ENCODE measurements around the gene AZIN2. TPM values are rescaled to one million over a fixed set of nuclear protein-coding genes. Genes with fewer than 3 reads are reported as not detected.

Gene AZIN2
- total and polyA plus RNA-seq, 9 of the 15 experiments (the other 6 are each of a cell fraction or from before 2014, with no cell fraction given), result 0.06 to 0.91 (median 0.42) TPM; not detected in 2

DNA sequence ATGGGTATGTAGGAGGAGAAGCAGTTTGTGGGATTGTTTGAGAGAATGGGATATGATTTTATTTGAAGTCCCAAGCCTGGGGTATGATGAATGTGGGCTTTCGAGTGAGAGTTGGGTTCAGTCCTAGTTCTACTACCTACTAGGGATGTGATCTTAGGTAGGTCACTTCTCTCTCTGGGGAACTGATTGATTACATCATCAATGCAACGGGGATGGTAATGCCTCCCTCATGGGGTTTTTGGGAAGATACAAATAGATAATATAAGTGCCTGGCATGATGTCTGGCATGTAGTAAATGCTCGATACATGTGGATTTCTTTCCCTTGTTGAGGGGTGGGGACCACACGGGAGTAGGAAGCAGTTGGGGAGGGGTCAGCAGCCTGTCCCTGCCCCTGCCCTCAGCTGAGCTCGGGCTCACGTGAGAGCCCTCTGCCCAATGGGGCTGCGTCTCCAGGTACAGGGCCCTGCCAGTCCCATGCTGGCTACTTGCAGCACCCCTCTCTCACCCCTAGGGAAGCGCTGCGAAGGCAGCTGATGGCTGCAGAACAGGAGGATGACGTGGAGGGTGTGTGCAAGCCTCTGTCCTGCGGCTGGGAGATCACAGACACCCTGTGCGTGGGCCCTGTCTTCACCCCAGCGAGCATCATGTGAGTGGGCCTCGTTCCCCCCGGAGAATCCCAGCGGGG, 38.7 kb downstream of the AZIN2 start (continued):
- no peak for TF ChIP-seq DACH1 (IDR thresholded peaks at IDR 0.05; ENCODE audit: partially characterized antibody)
- TF ChIP-seq, protein P1, sequence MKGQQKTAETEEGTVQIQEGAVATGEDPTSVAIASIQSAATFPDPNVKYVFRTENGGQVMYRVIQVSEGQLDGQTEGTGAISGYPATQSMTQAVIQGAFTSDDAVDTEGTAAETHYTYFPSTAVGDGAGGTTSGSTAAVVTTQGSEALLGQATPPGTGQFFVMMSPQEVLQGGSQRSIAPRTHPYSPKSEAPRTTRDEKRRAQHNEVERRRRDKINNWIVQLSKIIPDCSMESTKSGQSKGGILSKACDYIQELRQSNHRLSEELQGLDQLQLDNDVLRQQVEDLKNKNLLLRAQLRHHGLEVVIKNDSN (CRISPR knock-in tag; IDR thresholded peaks at IDR 0.05), result peak; percentile 42; the same call in 1 of the 2 replicates
- peak; percentile 51; the same call in 1 of the 2 replicates for TF ChIP-seq CREM (IDR thresholded peaks at IDR 0.05; ENCODE audit: low read depth)
- TF ChIP-seq, protein P2, sequence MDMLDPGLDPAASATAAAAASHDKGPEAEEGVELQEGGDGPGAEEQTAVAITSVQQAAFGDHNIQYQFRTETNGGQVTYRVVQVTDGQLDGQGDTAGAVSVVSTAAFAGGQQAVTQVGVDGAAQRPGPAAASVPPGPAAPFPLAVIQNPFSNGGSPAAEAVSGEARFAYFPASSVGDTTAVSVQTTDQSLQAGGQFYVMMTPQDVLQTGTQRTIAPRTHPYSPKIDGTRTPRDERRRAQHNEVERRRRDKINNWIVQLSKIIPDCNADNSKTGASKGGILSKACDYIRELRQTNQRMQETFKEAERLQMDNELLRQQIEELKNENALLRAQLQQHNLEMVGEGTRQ (CRISPR knock-in tag; IDR thresholded peaks at IDR 0.05), result peak; percentile 20; the same call in 1 of the 2 replicates
- no peak for TF ChIP-seq FOXK2 (conservative IDR thresholded peaks at IDR 0.05 in 1 of 2, IDR thresholded peaks at IDR 0.05 in 1 of 2; ENCODE audit: low read depth in 2 of 2)
- TF ChIP-seq, protein P3, sequence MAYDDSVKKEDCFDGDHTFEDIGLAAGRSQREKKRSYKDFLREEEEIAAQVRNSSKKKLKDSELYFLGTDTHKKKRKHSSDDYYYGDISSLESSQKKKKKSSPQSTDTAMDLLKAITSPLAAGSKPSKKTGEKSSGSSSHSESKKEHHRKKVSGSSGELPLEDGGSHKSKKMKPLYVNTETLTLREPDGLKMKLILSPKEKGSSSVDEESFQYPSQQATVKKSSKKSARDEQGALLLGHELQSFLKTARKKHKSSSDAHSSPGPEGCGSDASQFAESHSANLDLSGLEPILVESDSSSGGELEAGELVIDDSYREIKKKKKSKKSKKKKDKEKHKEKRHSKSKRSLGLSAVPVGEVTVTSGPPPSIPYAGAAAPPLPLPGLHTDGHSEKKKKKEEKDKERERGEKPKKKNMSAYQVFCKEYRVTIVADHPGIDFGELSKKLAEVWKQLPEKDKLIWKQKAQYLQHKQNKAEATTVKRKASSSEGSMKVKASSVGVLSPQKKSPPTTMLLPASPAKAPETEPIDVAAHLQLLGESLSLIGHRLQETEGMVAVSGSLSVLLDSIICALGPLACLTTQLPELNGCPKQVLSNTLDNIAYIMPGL (CRISPR knock-in tag; IDR thresholded peaks at IDR 0.05), result no peak
- no peak for TF ChIP-seq ZNF143 (CRISPR knock-in tag; IDR thresholded peaks at IDR 0.05)
- no peak for TF ChIP-seq NFATC3 (IDR thresholded peaks at IDR 0.05)

Measured in K562 (cell line).